A549 (cell line): Measurements from ENCODE around the gene ACSS3. TPM values are rescaled to one million over a fixed set of nuclear protein-coding genes. Genes with fewer than 3 reads are reported as not detected.

Experiments used
- ATAC-seq, 2 experiments: fragments of 200-7000 bp in 1 of 2; fragments of >200 bp in 1 of 2; cut with Nextera tagmentation in 1 of 2; cut with Tn5 transposase in 1 of 2; 3 replicates each; pipeline versions ENCODE4 v1.8.0 to v1.9.1; 2018 to 2020; ENCODE audit warnings: mild to moderate bottlenecking in 1 of 2, moderate library complexity in 1 of 2
- CTCF ChIA-PET: fragments of 300-600 bp; sonication (Branson Sonifier 250); formaldehyde crosslinking; extraction: SDS; loops from one replicate; lab custom pipeline; 2021; ENCODE audit warnings: antibody characterized with exemption, inconsistent platforms; lab: Yijun Ruan, JAX
- POLR2A ChIA-PET: fragments of 350-600 bp; formaldehyde crosslinking; extraction: SDS; loops from one replicate; lab custom pipeline; 2021; ENCODE audit warnings: antibody characterized with exemption, inconsistent platforms; lab: Yijun Ruan, JAX
- DNase-seq, 2 experiments: peaks; one replicate each; pipeline versions ENCODE4 v3.0.0 to v3.0.0-alpha.2; 2011 to 2016; ENCODE audit warnings: low read depth in 1 of 2, low spot score in 1 of 2
- FAIRE-seq: peaks from 2 replicates; lab custom pipeline; 2011; peaks lifted over from hg19 to GRCh38; lab: Jason Lieb, UNC
- H3K27ac ChIP-seq, 2 experiments: fragments of >200 bp; sonication (Bioruptor Twin); formaldehyde crosslinking; 3 replicates each; pipeline ENCODE4 v1.5.1; 2016 to 2017
- H3K4me1 ChIP-seq: fragments of >200 bp; sonication (Bioruptor Twin); formaldehyde crosslinking; 3 replicates; pipeline ENCODE4 v1.6.1; 2016
- H3K4me2 ChIP-seq: fragments of >200 bp; sonication (Bioruptor Twin); formaldehyde crosslinking; 3 replicates; pipeline ENCODE4 v1.6.1; 2016
- H3K4me3 ChIP-seq: fragments of >200 bp; sonication (Bioruptor Twin); formaldehyde crosslinking; 3 replicates; pipeline ENCODE4 v1.5.1; 2016
- H3K9me3 ChIP-seq: fragments of >200 bp; sonication (Bioruptor Twin); formaldehyde crosslinking; 3 replicates; pipeline ENCODE4 v1.6.1; 2016
- BHLHE40 ChIP-seq: IDR thresholded peaks from 2 replicates; pipeline ENCODE4 v1.6.1; 2012; ENCODE audit warnings: low read depth, low read length, inconsistent platforms
- EHF ChIP-seq: fragments of 250-450 bp; sonication (Bioruptor Pico); IDR thresholded peaks from 2 replicates; pipeline ENCODE4 v1.5.0; 2020; ENCODE audit warnings: mild to moderate bottlenecking
- EHMT2 ChIP-seq: fragments of 200-600 bp; sonication (generic); IDR thresholded peaks from 2 replicates; pipeline ENCODE4 v1.6.1; 2016; ENCODE audit warnings: antibody characterized with exemption, low read depth, mild to moderate bottlenecking, moderate library complexity
- ELK1 ChIP-seq: fragments of 150-350 bp; IDR thresholded peaks from 2 replicates; pipeline ENCODE4 v1.6.1; 2014; ENCODE audit warnings: low read depth, mild to moderate bottlenecking, low read length
- EP300 ChIP-seq, 2 experiments: fragments of >200 bp; sonication (Bioruptor Twin); formaldehyde crosslinking; IDR thresholded peaks; 2 replicates in 1 of 2; 3 replicates in 1 of 2; pipeline ENCODE4 v1.6.1; 2016 to 2017
- FOXS1 ChIP-seq: fragments of 250-450 bp; sonication (Bioruptor Pico); IDR thresholded peaks from 2 replicates; pipeline ENCODE4 v1.5.0; 2020; ENCODE audit warnings: mild to moderate bottlenecking, moderate library complexity
- GATA3 ChIP-seq: IDR thresholded peaks from 2 replicates; pipeline ENCODE4 v1.6.1; 2012; ENCODE audit warnings: borderline replicate concordance
- HDAC2 ChIP-seq: fragments of 200-600 bp; sonication (generic); IDR thresholded peaks from 2 replicates; pipeline ENCODE4 v1.6.1; 2016
- HEYL ChIP-seq: fragments of 250-450 bp; sonication (Bioruptor Pico); IDR thresholded peaks from 2 replicates; pipeline ENCODE4 v1.8.0; 2021; ENCODE audit warnings: mild to moderate bottlenecking, moderate library complexity
- HOXA7 ChIP-seq: fragments of 250-450 bp; sonication (Bioruptor Pico); IDR thresholded peaks from 2 replicates; pipeline ENCODE4 v1.5.0; 2020; ENCODE audit warnings: mild to moderate bottlenecking, moderate library complexity
- JUN ChIP-seq, 2 experiments: fragments of >200 bp; sonication (Bioruptor Twin); formaldehyde crosslinking; IDR thresholded peaks; 2 replicates in 1 of 2; 3 replicates in 1 of 2; pipeline ENCODE4 v1.6.1; 2016 to 2017
- KDM5A ChIP-seq: fragments of 200-600 bp; sonication (generic); IDR thresholded peaks from 2 replicates; pipeline ENCODE4 v1.6.1; 2016; ENCODE audit warnings: antibody characterized with exemption, mild to moderate bottlenecking
- MAZ ChIP-seq: fragments of 150-350 bp; IDR thresholded peaks from 2 replicates; pipeline ENCODE4 v1.6.1; 2014; ENCODE audit warnings: antibody characterized with exemption, low read depth, low read length, borderline replicate concordance
- MYC ChIP-seq: IDR thresholded peaks from 2 replicates; pipeline ENCODE4 v1.6.1; 2012; ENCODE audit warnings: mild to moderate bottlenecking, inconsistent platforms, low read length, improper control_type of control experiment, borderline replicate concordance
- NFE2L2 ChIP-seq: fragments of 150-350 bp; conservative IDR thresholded peaks from 2 replicates; pipeline ENCODE4 v1.6.1; 2014; ENCODE audit warnings: low read length
- NPAS2 ChIP-seq: fragments of 250-450 bp; sonication (Bioruptor Pico); IDR thresholded peaks from 2 replicates; pipeline ENCODE4 v1.8.0; 2022; ENCODE audit warnings: mild to moderate bottlenecking, moderate library complexity, borderline replicate concordance
- PBX3 ChIP-seq: IDR thresholded peaks from 2 replicates; pipeline ENCODE4 v1.6.1; 2012
- RCOR1 ChIP-seq: fragments of 150-350 bp; IDR thresholded peaks from 2 replicates; pipeline ENCODE4 v1.6.1; 2014; ENCODE audit warnings: antibody characterized with exemption, low read length, low read depth
- RFX5 ChIP-seq: fragments of 450-650 bp; IDR thresholded peaks from 2 replicates; pipeline ENCODE4 v1.7.1; 2014; ENCODE audit warnings: antibody characterized with exemption, mild to moderate bottlenecking, moderate library complexity
- RNF2 ChIP-seq: fragments of 200-600 bp; sonication (generic); IDR thresholded peaks from 2 replicates; pipeline ENCODE4 v1.6.1; 2016; ENCODE audit warnings: low read depth, mild to moderate bottlenecking, antibody characterized with exemption, moderate library complexity, borderline replicate concordance
- TP53 ChIP-seq: fragments of 250-450 bp; sonication (Bioruptor Pico); IDR thresholded peaks from 2 replicates; pipeline ENCODE4 v1.5.0; 2021; ENCODE audit warnings: mild to moderate bottlenecking, moderate library complexity
- ZFP36 ChIP-seq: fragments of 450-650 bp; IDR thresholded peaks from 2 replicates; pipeline ENCODE4 v1.6.1; 2014; ENCODE audit warnings: borderline replicate concordance; ENCODE audit not compliant: partially characterized antibody
- ZNF302 ChIP-seq: fragments of 250-450 bp; sonication (Bioruptor Pico); IDR thresholded peaks from 2 replicates; pipeline ENCODE4 v1.9.0; 2021; ENCODE audit warnings: inconsistent platforms, mild to moderate bottlenecking, moderate library complexity
- WGBS: methylation state at CpG from one replicate; pipeline ENCODE4 v1.1.6; 2017; ENCODE audit errors: missing lambda C conversion rate; 5-methylcytosine and 5-hydroxymethylcytosine counted together
- polyA plus RNA-seq, 4 experiments: library from polyadenylated mRNA; depleted of rRNA in 3 of 4; stranded (reverse); fragments of >200 nt; fragmentation: RNase III in 1 of 4; extraction: RNeasy Plus Mini Kit Qiagen cat#74134 plus additional on column Dnase treatment in 1 of 4; gene quantifications; 2 replicates in 3 of 4; 3 replicates in 1 of 4; pipeline ENCODE4 v1.2.3, GENCODE V29; 2011 to 2017
- TF ChIP-seq, protein P1 (sequence below): fragments of >200 bp; sonication (Bioruptor Twin); formaldehyde crosslinking; IDR thresholded peaks from 3 replicates; pipeline ENCODE4 v1.6.1; 2016
- TF ChIP-seq, protein P2 (sequence below): fragments of 200-600 bp; sonication (generic); IDR thresholded peaks from 2 replicates; pipeline ENCODE4 v1.6.1; 2016; ENCODE audit warnings: antibody characterized with exemption, mild to moderate bottlenecking, moderate library complexity
- TF ChIP-seq, protein P3 (sequence below): IDR thresholded peaks from 2 replicates; pipeline ENCODE4 v1.6.1; 2012; ENCODE audit warnings: low read depth, borderline replicate concordance

Gene ACSS3
- polyA plus RNA-seq, 2 of the 4 experiments (the other 2 are of a cell fraction), result 0.06 to 0.34 TPM

GRCh38 chr12:81216739-81217138, 138.9 kb downstream of the ACSS3 start:
- FAIRE-seq (no peak), DNase-seq (no peak), ATAC-seq (no peak)
- ChIA-PET POLR2A (no interaction called here), CTCF (interaction anchor here (1.2 kb wide), 1 partner anchor 16 kb away, joined by 3 read pairs; no protein-coding TSS in a partner anchor)
- H3K4me3 ChIP-seq, result no peak overlapping the region
- H3K4me1 ChIP-seq, result no peaks in the 10 kb centered on the region
- 63% methylated on average over 3 of the region's 3 CpGs for WGBS
- no peaks in the 10 kb centered on the region for H3K9me3 ChIP-seq
- TF ChIP-seq FOXS1 (CRISPR knock-in tag) (no peak), ZFP36 (no peak), RFX5 (no peak), ZNF302 (no peak), KDM5A (no peak), JUN (IDR thresholded peaks at IDR 0.05) (no peak), HEYL (no peak), GATA3 (no peak), PBX3 (no peak), RCOR1 (no peak), TP53 (CRISPR knock-in tag) (no peak), MYC (no peak), RNF2 (no peak), BHLHE40 (no peak), HDAC2 (no peak), EP300 (IDR thresholded peaks at IDR 0.05) (no peak), HOXA7 (no peak), NPAS2 (CRISPR knock-in tag) (no peak)
- TF ChIP-seq, protein P1, sequence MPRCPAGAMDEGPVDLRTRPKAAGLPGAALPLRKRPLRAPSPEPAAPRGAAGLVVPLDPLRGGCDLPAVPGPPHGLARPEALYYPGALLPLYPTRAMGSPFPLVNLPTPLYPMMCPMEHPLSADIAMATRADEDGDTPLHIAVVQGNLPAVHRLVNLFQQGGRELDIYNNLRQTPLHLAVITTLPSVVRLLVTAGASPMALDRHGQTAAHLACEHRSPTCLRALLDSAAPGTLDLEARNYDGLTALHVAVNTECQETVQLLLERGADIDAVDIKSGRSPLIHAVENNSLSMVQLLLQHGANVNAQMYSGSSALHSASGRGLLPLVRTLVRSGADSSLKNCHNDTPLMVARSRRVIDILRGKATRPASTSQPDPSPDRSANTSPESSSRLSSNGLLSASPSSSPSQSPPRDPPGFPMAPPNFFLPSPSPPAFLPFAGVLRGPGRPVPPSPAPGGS, result no peak
- no peak overlapping the region for H3K27ac ChIP-seq
- no peak overlapping the region for H3K4me2 ChIP-seq

- H3K4me3 ChIP-seq, result no peak overlapping the region
- FAIRE-seq, result no peak
- ATAC-seq, result no peak
- 7% methylated on average over 1 of the region's 1 CpG for WGBS
- ChIA-PET CTCF (no interaction called here), POLR2A (no interaction called here)
- H3K9me3 ChIP-seq, result no peaks in the 10 kb centered on the region
- H3K4me2 ChIP-seq, result no peak overlapping the region
- no peaks in the 10 kb centered on the region for H3K4me1 ChIP-seq
- no peak overlapping the region for H3K27ac ChIP-seq
- TF ChIP-seq, protein P2, sequence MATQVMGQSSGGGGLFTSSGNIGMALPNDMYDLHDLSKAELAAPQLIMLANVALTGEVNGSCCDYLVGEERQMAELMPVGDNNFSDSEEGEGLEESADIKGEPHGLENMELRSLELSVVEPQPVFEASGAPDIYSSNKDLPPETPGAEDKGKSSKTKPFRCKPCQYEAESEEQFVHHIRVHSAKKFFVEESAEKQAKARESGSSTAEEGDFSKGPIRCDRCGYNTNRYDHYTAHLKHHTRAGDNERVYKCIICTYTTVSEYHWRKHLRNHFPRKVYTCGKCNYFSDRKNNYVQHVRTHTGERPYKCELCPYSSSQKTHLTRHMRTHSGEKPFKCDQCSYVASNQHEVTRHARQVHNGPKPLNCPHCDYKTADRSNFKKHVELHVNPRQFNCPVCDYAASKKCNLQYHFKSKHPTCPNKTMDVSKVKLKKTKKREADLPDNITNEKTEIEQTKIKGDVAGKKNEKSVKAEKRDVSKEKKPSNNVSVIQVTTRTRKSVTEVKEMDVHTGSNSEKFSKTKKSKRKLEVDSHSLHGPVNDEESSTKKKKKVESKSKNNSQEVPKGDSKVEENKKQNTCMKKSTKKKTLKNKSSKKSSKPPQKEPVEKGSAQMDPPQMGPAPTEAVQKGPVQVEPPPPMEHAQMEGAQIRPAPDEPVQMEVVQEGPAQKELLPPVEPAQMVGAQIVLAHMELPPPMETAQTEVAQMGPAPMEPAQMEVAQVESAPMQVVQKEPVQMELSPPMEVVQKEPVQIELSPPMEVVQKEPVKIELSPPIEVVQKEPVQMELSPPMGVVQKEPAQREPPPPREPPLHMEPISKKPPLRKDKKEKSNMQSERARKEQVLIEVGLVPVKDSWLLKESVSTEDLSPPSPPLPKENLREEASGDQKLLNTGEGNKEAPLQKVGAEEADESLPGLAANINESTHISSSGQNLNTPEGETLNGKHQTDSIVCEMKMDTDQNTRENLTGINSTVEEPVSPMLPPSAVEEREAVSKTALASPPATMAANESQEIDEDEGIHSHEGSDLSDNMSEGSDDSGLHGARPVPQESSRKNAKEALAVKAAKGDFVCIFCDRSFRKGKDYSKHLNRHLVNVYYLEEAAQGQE, result no peak
- no peak for TF ChIP-seq NFE2L2
- no peak for TF ChIP-seq EHMT2
- TF ChIP-seq FOXS1 (CRISPR knock-in tag), result no peak
- no peak for TF ChIP-seq MAZ
- no peak for TF ChIP-seq ELK1
- TF ChIP-seq, protein P3, sequence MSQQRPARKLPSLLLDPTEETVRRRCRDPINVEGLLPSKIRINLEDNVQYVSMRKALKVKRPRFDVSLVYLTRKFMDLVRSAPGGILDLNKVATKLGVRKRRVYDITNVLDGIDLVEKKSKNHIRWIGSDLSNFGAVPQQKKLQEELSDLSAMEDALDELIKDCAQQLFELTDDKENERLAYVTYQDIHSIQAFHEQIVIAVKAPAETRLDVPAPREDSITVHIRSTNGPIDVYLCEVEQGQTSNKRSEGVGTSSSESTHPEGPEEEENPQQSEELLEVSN, result no peak
- no peak for TF ChIP-seq EHF
- no peak for DNase-seq
Observed at GRCh38 chr12:81221681-81222080, 143.8 kb downstream of the ACSS3 start.
